Measurements from ENCODE around the gene PDILT.

DNA sequence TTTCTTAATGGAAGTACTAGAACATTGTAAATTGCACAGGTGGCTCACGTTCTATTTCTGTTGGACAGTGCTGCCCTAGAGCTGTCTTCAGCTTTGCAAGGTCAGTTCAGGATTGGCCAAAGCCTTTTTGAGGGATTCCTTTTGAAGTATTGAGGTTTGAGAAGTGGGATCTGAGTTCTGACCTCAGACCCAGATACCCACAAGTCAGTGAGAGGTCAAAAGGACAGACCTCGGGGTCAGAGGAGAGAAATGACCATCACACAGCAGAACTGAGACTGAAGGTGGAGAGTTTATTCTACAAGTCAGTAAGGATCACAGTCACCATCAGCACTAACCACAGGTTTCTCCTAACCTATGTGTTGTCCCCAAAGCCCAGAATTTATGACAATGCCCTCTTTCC, 6.5 kb upstream of the PDILT start:
- TF ChIP-seq POLR2A (IDR thresholded peaks at IDR 0.05; ENCODE audit: low read length) = no peak
- TF ChIP-seq GATA1 (IDR thresholded peaks at IDR 0.05; ENCODE audit: low read depth, low read length) = no peak
